Upper lobe of left lung (tissue), 4 donors: ENCODE results near the gene CD247.

ENCODE experiments used
- POLR2A ChIP-seq, 4 donors: fragments of 450-650 bp; IDR thresholded peaks; one replicate each; pipeline ENCODE4 v1.5.1; 2016 to 2017; ENCODE audit warnings: antibody characterized with exemption in 4 of 4, mild to moderate bottlenecking in 2 of 4
- TF ChIP-seq, protein P1 (sequence below), 6 experiments: fragments of 450-650 bp in 4 of 6; fragments of 200-600 bp in 2 of 6; sonication (generic) in 2 of 6; IDR thresholded peaks; one replicate each; pipeline ENCODE4 v1.5.1; 2016 to 2019; ENCODE audit warnings: antibody characterized with exemption in 6 of 6

DNA sequence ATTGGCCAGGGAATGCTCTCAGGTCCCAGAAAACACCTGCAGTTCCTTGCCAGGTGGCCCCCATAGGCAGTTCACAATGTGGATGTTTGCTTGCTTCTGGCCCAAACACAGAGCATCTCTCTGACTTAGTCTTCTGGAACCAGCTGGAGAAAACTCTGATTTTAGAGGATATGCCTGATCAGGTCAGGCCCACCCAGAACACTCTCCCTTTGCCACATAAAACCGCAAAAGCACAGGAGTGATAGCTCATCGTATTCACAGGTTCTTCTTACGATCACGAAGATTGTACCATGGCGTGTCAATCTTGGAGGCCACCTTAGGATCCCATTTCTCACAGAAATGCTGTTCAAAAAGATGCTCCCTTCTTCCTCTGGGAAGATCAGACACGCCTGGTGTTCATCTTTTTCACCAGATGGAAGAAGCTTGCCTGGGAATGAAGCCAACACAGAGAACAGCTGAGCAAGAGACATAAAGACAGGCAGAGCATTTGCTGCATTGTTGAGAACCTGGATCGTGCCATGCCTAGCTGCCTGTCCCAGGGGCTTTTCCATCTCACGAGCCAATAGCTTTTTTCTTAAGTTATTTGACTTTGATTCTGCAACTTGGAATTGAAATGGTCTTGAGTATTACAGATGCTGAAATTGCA is 11.6 kb upstream of the CD247 start:
- TF ChIP-seq, protein P1, sequence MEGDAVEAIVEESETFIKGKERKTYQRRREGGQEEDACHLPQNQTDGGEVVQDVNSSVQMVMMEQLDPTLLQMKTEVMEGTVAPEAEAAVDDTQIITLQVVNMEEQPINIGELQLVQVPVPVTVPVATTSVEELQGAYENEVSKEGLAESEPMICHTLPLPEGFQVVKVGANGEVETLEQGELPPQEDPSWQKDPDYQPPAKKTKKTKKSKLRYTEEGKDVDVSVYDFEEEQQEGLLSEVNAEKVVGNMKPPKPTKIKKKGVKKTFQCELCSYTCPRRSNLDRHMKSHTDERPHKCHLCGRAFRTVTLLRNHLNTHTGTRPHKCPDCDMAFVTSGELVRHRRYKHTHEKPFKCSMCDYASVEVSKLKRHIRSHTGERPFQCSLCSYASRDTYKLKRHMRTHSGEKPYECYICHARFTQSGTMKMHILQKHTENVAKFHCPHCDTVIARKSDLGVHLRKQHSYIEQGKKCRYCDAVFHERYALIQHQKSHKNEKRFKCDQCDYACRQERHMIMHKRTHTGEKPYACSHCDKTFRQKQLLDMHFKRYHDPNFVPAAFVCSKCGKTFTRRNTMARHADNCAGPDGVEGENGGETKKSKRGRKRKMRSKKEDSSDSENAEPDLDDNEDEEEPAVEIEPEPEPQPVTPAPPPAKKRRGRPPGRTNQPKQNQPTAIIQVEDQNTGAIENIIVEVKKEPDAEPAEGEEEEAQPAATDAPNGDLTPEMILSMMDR (IDR thresholded peaks at IDR 0.05) = no peak
- no peak for TF ChIP-seq POLR2A (IDR thresholded peaks at IDR 0.05)
